ENCODE results near the gene HFE. TPM values are rescaled to one million over a fixed set of nuclear protein-coding genes. Genes with fewer than 3 reads are reported as not detected.

HFE gene
- total and polyA plus RNA-seq, 2 of the 13 experiments (the other 11 are each of a cell fraction or from before 2014, with no cell fraction given), result 3.7 to 6.3 TPM

- TF ChIP-seq GABPA (IDR thresholded peaks at IDR 0.05; ENCODE audit: low read depth, low read length), result no peak
- peak; percentile 14; the same call in 1 of the 2 replicates for TF ChIP-seq GABPA (CRISPR knock-in tag; IDR thresholded peaks at IDR 0.05; ENCODE audit: low read depth)
- TF ChIP-seq EP300 (IDR thresholded peaks at IDR 0.05; ENCODE audit: low read depth in 2 of 2, low read length in 2 of 2), result peak in 1 of 2 experiments; percentile 78; a peak in 2 of 4 replicates
- TF ChIP-seq EP300 (CRISPR knock-in tag; IDR thresholded peaks at IDR 0.05; ENCODE audit: borderline replicate concordance), result no peak
- TF ChIP-seq ZNF350 (CRISPR knock-in tag; IDR thresholded peaks at IDR 0.05; ENCODE audit: borderline replicate concordance, low read depth), result no peak; the same call in 1 of the 2 replicates
- TF ChIP-seq DPF2 (CRISPR knock-in tag; IDR thresholded peaks at IDR 0.05; ENCODE audit: borderline replicate concordance, low read depth), result no peak
- TF ChIP-seq DRAP1 (CRISPR knock-in tag; IDR thresholded peaks at IDR 0.05), result peak; percentile 84
- no peak for TF ChIP-seq ZNF513 (CRISPR knock-in tag; conservative IDR thresholded peaks at IDR 0.05)
- peak; percentile 56; the same call in 1 of the 2 replicates for TF ChIP-seq FOSL1 (CRISPR knock-in tag; IDR thresholded peaks at IDR 0.05; ENCODE audit: borderline replicate concordance)
- no peak for TF ChIP-seq ZNF546 (CRISPR knock-in tag; conservative IDR thresholded peaks at IDR 0.05)
- TF ChIP-seq AKNA (CRISPR knock-in tag; IDR thresholded peaks at IDR 0.05; ENCODE audit: borderline replicate concordance), result no peak
- TF ChIP-seq KLF12 (CRISPR knock-in tag; IDR thresholded peaks at IDR 0.05; ENCODE audit: borderline replicate concordance), result no peak
- TF ChIP-seq LCORL (IDR thresholded peaks at IDR 0.05), result peak; percentile 89
- no peak for TF ChIP-seq LCORL (CRISPR knock-in tag; IDR thresholded peaks at IDR 0.05)
- no peak for TF ChIP-seq ZNF10 (CRISPR knock-in tag; IDR thresholded peaks at IDR 0.05; ENCODE audit: borderline replicate concordance, low read depth)
- TF ChIP-seq HMG20A (CRISPR knock-in tag; IDR thresholded peaks at IDR 0.05; ENCODE audit: borderline replicate concordance), result peak; percentile 54; the same call in 1 of the 2 replicates
- TF ChIP-seq NFE2L2 (IDR thresholded peaks at IDR 0.05; ENCODE audit: low read length), result no peak
- TF ChIP-seq ATF4 (CRISPR knock-in tag; IDR thresholded peaks at IDR 0.05), result peak in 1 of 2 experiments; percentile 54; a peak in 1 of 4 replicates
- 0 out of 2 replicates have a peak, but pooled peaks have one; percentile 41 for TF ChIP-seq JUN (CRISPR knock-in tag; IDR thresholded peaks at IDR 0.05)
- peak; percentile 71 for TF ChIP-seq ZFX (CRISPR knock-in tag; IDR thresholded peaks at IDR 0.05; ENCODE audit: low read depth)
These were observed 34.1 kb downstream of the HFE start (continued) for GRCh38 chr6:26121141-26122004.
